Melanocyte of skin (primary cell): Measurements from ENCODE around the gene EMP3. TPM values are rescaled to one million over a fixed set of nuclear protein-coding genes. Genes with fewer than 3 reads are reported as not detected.

Experiments used
- total RNA-seq, 2 donors: library from RNA; depleted of rRNA; stranded (reverse); fragments of >200 nt; gene quantifications; 2 replicates each; pipeline ENCODE4 v1.2.3, GENCODE V29; 2012

Gene EMP3, protein sequence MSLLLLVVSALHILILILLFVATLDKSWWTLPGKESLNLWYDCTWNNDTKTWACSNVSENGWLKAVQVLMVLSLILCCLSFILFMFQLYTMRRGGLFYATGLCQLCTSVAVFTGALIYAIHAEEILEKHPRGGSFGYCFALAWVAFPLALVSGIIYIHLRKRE
- total RNA-seq, result 100 to 1,000 TPM; 226 to 291 TPM

DNA sequence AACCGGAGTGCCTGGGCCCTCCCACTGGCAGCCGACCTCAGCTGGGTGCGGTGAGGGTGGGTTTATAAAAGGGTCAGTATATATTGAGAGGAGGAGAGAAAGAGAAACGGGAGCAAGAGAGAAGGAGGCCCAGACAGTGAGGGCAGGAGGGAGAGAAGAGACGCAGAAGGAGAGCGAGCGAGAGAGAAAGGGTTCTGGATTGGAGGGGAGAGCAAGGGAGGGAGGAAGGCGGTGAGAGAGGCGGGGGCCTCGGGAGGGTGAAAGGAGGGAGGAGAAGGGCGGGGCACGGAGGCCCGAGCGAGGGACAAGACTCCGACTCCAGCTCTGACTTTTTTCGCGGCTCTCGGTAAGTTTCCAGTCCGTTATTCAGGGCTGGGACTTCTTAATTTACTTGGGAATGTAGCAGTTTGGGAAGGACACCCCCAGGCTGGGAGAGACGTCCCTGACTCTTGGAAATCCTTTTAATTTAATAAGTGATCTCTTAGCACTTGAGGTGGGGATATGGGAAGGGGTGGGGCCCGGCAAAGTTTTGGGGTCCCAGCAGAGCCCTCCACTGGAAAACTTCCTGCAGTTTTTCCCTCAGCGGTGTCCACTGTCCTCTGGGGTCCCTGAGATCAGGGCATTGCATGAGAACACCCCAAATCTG is at the start of gene EMP3:
Gene EMP3 (plus strand): TSS at position 288 of the 646 bp plus-strand sequence. CDS start 1,293 bp downstream, outside the sequence.

DNA sequence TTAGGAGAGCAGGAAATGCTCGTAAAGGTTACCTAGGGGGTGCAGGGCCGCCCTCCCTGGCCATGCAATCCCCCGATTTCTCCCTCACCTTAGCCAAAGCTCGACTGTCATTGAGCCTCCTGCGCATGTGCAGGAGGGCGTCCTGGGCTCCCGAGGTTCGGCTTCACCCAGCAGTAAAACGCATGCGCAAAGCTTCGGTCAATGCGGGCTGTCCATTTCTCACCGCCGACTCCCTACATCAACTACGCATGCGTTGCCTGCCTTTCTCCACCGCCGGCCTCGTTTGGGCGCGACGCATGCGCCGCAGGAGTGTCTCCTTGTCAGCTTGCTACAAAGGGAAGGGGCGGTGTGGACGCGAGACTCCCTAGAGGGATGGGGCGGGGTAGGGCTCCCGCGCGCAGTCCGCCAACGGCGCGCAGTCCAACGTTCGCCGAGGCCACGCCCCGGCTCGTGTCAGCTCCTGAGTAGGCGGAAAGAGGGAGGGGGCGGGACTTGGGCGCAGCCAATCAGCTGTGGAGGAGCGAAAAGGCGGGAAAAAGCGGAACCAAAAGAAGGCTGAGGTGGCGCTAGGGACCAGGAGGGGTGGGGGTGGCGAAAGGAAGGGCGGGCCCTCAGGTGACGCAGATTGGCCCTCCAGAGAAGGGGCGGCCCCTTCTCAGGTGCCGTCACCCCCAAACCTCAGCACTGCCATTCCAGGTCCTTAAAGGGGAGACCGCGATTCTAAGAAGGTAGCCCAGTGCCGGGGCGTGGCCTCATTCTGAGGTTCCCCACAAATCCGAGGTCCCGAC is 38.7 kb downstream of the EMP3 start, which contains the start of the genes SYNGR4 and TMEM143:
Gene SYNGR4 (plus strand): TSS at position 558 of the 788 bp plus-strand sequence. CDS start 1,476 bp downstream, outside the sequence.
Gene TMEM143 (minus strand): TSS at position 131 of the 788 bp plus-strand sequence. CDS start 20 bp downstream, at position 111.

Other genes with a start within 250 kb of the EMP3 start
- gene PLA2G4C, start 214.7 kb upstream of the EMP3 start, total RNA-seq, result 10 to 100 TPM; 10.3 to 59.5 TPM
- 10 to 100 TPM; 28.6 to 72.3 TPM for gene LIG1, start 155.2 kb upstream of the EMP3 start, total RNA-seq
- gene ZSWIM9, start 154.9 kb upstream of the EMP3 start, total RNA-seq, result 1 to 10 TPM; 2.7 to 2.8 TPM
- 10 to 100 TPM; 15.8 to 21.0 TPM for gene CARD8, start 69.6 kb upstream of the EMP3 start, total RNA-seq
- gene ZNF114, start 55.5 kb upstream of the EMP3 start, total RNA-seq, result 1 to 10 TPM in 1 of 2 donors, under 1 TPM in 1; 0.69 to 2.0 TPM
- 1 to 10 TPM; 3.7 to 7.2 TPM for gene TMEM143, start 38.4 kb downstream of the EMP3 start, total RNA-seq
- not detected for gene SYNGR4, start 38.8 kb downstream of the EMP3 start, total RNA-seq
- 10 to 100 TPM; 41.3 to 54.6 TPM for gene KDELR1, start 66.0 kb downstream of the EMP3 start, total RNA-seq
- gene GRIN2D, start 68.1 kb downstream of the EMP3 start, total RNA-seq, result 1 to 10 TPM in 1 of 2 donors, under 1 TPM in 1; 0.67 to 1.0 TPM
- 10 to 100 TPM; 37.5 to 54.6 TPM for gene GRWD1, start 120.4 kb downstream of the EMP3 start, total RNA-seq
- under 1 TPM; 0.33 to 0.34 TPM for gene KCNJ14, start 130.0 kb downstream of the EMP3 start, total RNA-seq
- 10 to 100 TPM; 33.3 to 34.1 TPM for gene CYTH2, start 143.8 kb downstream of the EMP3 start, total RNA-seq
- gene LMTK3, start 186.3 kb downstream of the EMP3 start, total RNA-seq, result under 1 TPM in 1 of 2 donors, not detected in 1; under 0.01 TPM
- gene SULT2B1, start 226.6 kb downstream of the EMP3 start, total RNA-seq, result under 1 TPM in 1 of 2 donors, not detected in 1; 0.33 TPM